ENCODE results near the gene ALDH6A1.

Gene ALDH6A1

GRCh38 chr14:74049876-74050495 is 34.3 kb downstream of the ALDH6A1 start:
- no peak for DNase-seq (ENCODE audit: low read depth in 4 of 4, low spot score in 1 of 4)

DNA sequence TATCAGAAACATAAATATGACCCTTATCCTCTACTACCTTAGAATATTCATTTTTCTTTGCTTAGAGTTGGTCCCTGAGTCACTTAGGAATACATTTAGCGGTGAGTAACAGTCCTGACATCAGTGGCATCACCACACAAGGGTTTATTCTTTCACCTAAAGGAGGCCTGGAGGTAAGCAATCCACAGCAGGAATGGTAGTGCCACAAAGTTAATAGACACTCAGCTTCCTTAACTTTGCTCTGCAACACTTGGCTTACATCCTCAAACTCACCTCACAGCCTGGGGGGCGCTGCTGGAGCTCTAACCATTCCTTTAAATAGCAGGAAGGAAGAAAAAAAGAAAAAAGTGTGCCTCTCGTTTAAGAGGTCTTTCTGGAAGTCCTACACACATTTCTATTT is 36.0 kb downstream of the ALDH6A1 start:
- no peak for DNase-seq (ENCODE audit: low read depth in 4 of 4, low spot score in 1 of 4)

DNA sequence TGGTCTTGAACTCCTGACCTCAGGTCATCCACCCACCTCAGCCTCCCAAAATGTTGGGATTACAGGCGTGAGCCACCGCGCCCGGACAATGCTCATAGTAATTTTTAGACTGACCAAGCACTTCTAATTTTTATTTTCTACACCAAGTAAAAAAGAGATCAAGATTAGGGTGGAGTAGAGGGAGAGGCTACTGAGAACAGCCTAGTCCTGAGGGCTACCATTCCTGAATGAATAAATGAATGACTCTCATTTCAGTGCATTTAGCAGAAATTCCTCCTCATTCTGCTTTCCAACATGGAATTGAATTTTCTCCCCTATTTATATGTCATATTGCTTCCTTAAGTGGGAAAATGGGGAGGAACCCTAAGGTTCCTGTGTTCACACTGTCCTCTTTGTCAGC is 38.7 kb downstream of the ALDH6A1 start:
- DNase-seq (ENCODE audit: low read depth in 4 of 4, low spot score in 1 of 4): no peak

GRCh38 chr14:74042296-74042695 is 42.0 kb downstream of the ALDH6A1 start:
- DNase-seq (ENCODE audit: low read depth in 4 of 4, low spot score in 1 of 4): no peak

GRCh38 chr14:74038020-74038859 is 46.0 kb downstream of the ALDH6A1 start:
- DNase-seq (ENCODE audit: low read depth in 4 of 4, low spot score in 1 of 4): no peak

DNA sequence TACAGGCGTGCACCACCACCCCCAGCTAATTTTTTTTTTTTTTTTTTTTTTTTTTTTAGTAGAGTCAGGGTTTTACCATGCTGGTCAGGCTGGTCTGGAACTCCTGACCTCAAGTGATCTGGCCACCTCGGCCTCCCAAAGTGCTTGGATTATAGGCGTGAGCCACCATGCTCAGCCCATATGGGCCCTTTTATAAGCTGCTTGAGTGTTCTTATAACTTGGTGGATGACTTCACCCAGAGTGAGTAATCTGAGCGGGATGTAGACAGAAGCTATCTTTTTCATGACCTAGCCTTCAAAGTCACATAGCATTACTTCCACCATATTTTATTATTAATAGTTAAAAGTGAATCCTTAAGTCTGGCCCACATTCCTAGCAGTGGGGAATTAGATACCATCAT is 48.7 kb downstream of the ALDH6A1 start:
- no peak for DNase-seq (ENCODE audit: low read depth in 4 of 4, low spot score in 1 of 4)

GRCh38 chr14:74034572-74034971 is 49.7 kb downstream of the ALDH6A1 start:
- DNase-seq (ENCODE audit: low read depth in 4 of 4, low spot score in 1 of 4): no peak

GRCh38 chr14:74029136-74029535 is 55.1 kb downstream of the ALDH6A1 start:
- DNase-seq (ENCODE audit: low read depth in 4 of 4, low spot score in 1 of 4): no peak

DNA sequence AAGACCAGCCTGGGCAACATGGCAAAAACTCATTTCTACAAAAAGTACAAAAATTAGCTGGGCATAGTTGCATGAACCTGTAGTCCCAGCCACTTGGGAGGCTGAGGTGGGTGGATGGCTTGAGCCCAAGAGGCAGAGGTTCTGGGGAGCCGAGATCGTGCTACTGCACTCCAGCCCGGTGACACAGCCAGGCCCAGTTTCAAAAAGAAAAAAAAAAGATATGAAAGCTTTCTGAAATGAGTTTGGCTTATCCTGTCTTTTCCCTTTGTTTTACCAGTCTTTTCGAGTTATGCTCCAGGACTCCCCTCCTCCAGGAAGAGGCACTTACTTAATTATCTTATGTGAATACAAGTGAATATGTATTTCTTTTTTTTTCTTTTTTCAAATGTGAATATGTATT is 61.9 kb downstream of the ALDH6A1 start:
- DNase-seq (ENCODE audit: low read depth in 4 of 4, low spot score in 1 of 4): no peak

DNA sequence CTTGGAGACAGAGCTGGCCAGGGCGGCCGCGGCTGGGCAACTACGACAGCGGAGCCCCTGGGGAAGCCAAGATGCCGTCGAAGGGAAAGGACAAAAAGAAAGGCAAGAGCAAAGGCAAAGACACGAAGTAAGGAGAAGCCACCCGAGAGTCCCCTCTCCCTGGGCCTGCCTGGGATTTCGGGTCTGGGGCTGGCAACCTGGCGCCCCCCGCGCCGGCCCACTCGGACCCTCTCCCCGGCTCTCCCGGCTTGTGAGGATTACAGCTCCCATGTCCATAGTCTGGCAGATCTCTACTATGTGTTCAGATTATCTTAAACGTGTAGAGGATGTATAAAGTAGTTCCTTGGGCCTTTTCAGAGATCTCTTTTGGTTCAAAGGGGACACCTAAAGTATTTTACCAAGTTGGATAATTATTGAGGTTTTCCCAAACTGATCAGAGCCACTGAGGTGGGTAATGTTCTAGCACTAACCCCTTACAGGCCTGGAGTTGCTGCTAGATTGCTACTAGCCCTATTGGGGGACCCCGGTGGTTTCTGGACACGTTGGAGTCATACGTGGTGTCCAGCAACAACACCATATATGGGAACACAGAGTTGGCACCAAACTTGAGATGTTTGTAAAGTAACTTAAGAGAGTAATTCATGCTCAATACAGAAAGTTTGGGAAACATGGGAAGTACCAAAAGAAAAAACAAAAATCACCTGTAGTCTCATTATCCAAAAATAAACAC is 64.7 kb downstream of the ALDH6A1 start:
- DNase-seq (ENCODE audit: low read depth in 4 of 4, low spot score in 1 of 4): no peak

- peak; percentile 57 to 75 (median 66) for DNase-seq (ENCODE audit: low read depth in 4 of 4, low spot score in 1 of 4)
Measured at GRCh38 chr14:74018586-74019407, 65.5 kb downstream of the ALDH6A1 start, which contains the start of the genes BBOF1 and ENTPD5. BBOF1 (plus strand) TSS chr14:74019349; CDS start chr14:74019479, 130 bp downstream. ENTPD5 (minus strand) TSS chr14:74019288; CDS start chr14:73988102, 31,186 bp downstream.

GRCh38 chr14:74018174-74018585 is 66.1 kb downstream of the ALDH6A1 start:
- DNase-seq (ENCODE audit: low read depth in 4 of 4, low spot score in 1 of 4): no peak

GRCh38 chr14:74015963-74016362 is 68.3 kb downstream of the ALDH6A1 start:
- no peak for DNase-seq (ENCODE audit: low read depth in 4 of 4, low spot score in 1 of 4)

DNA sequence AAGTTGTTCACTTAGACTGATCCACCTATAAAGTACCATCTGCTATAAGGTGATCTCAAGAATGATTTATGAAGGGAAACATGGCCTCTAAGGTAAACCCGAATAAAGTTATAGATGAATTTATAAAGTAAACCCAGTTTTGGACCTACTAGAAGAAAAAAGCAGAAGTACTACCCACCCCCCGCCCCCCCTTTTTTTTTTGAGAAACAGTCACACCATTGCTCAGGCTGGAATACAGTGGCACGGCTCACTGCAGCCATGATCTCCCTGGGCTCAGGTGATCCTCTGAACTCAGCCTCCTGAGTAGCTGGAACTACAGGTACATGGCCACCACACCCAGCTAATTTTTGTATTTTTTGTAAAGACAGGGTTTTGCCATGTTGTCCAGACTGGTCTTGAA is 69.1 kb downstream of the ALDH6A1 start:
- no peak for DNase-seq (ENCODE audit: low read depth in 4 of 4, low spot score in 1 of 4)

GRCh38 chr14:74014299-74014698 is 70.0 kb downstream of the ALDH6A1 start:
- no peak for DNase-seq (ENCODE audit: low read depth in 4 of 4, low spot score in 1 of 4)

- no peak for DNase-seq (ENCODE audit: low read depth in 4 of 4, low spot score in 1 of 4)
Measured at GRCh38 chr14:74008843-74009499, 75.3 kb downstream of the ALDH6A1 start.

Data from stimulated activated CD4-positive, alpha-beta T cell treated with anti-CD3 and anti-CD28 coated beads, Interleukin-1b, Interleukin-23, amount 100 ng/mL, for 24 hours (primary cell).